ENCODE data around the gene LAMB4.

Gene LAMB4

DNA sequence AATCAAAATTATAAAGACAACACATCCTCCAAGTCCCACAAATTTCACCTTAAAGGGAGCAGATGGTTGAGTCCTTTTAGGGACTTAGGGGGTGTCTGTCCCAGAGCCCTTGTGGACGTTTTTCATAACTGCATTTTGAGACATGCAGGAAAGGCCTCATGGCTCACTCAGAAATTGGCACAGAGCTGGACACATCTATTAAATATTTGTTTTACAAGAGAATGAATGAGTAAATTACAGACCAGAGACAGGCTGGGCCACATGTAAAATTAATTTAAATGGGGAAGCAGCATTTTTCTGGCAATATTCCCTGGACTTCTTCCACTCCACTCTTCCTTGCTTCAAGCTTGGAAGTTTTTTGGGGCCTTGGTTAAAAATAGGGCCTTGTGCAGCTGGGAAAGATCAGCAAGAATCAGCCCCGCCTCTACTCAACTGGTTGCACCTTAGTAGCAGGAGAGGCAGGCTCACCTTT is 147.2 kb downstream of the LAMB4 start:
- DNase-seq = no peak

DNA sequence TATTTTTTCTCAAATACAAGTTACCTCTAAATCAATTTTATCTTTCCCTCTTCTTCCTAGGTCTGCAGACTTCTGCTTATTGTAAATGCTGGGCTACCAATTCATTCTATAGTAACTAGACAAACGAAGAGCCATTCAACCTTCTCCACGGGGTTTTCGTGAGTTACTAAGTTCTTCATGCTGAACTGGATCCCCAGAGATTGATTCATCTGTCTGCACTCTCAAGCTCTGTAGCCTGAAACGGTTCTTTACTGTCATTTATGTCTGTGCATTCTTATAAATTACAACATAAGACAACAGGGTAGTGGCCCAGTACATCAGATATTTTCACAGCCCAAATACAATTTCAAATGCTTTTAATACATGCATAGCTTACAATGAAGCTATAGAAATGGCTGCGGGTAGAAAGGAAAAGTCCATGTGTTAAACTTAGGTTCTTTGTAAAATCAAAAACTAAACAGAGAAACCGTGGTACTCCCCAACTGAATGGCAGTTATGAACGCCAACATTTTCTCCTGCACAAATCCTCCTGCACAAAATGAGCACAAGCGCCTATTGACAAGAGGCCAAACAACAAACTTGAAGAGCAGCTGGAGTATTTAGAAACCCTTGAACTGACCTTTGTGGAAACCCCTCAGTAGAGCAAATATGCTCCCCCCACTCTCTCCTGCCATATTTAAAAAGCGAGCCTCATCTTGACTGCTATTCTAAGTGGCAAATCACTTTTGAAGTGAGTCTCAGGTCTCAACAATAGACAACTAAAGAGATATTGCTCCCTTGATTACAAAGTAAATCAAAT is 147.9 kb downstream of the LAMB4 start:
- no peak for DNase-seq

DNA sequence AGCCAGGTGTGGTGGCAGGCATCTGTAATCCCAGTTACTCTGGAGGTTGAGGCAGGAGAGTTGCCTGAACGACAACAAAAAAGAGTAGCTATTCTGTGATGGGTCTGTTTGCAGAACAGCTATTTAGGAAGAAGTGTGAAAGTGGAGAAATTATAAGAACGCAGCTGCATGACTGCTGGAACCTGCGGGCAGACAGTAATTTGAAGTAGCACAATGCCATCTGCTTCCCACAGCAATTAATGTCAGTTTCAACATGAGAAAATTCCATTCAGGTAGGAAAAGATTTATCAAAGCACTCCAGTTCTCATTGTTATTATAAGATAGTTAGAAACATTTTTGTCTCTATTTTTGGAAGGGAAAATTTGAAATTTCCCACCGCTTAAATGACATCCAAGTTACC is 148.7 kb downstream of the LAMB4 start:
- DNase-seq = no peak

DNA sequence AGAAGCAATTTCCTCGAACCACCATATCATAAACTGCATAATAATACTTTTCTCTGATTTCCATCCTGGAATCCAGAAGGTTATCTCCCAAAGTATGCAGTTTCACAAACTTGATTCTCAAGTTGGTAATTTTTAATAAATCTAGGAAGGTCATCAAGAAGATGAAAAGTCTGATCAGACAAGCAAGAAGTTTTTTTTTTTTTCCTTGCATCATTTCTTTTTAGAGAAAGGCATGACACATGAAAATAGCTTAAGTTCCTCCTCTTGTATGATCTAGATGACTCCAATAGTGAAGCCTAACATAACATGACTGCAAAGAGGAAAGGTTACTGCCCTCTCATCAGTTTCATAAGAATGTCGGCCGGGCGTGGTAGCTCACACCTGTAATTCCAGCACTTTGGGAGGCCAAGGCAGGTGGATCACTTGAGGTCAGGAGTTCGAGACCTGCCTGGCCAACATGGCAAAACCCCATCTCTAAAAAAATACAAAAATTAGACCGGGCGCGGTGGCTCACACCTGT is 149.4 kb downstream of the LAMB4 start:
- DNase-seq = no peak

DNA sequence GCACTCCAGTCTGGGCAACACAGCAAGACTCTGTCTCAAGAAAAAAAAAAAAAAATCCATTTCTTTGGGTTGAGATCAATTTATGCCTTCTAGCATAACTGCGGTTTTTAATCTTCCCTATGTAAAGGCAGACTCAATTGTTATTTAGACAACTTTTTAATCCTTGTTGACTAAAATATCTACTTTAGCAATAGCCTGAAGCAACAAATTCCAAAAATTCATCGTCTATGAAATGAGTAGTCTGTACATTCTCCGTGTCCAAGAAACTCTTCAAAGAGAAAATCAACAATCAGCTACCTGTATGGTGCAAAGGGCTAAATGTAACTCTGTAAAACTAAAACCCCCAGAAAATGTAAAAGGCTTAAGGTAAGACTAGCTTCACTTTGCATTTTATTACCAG is 150.0 kb downstream of the LAMB4 start:
- no peak for DNase-seq

DNA sequence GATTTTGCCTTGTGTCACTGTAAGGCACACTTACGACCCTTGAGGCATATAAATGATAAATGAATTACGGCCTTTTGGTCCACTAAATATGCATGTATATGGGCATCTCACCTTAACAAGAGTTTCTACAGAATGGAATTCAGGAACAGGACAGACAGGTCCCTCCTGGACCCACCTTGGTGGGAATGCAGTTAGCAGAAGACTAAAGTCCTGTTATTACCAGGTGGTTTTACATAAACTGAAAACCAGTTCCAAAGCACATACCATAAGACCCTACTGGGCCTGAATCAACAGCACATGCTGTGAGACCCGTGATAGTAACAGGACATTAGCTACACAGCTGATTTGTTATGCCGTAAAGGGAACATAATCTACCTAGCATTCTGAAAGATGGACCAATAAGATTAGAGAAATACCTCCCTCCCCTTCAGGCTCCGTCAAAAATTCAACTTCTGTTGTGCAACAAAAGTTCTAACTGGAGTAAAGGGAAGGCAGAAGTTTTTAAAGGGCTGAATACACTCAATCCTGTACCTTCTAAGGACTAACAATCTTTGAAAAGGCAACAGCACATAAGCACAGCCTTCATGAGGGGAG is 151.2 kb downstream of the LAMB4 start:
- no peak for DNase-seq

DNA sequence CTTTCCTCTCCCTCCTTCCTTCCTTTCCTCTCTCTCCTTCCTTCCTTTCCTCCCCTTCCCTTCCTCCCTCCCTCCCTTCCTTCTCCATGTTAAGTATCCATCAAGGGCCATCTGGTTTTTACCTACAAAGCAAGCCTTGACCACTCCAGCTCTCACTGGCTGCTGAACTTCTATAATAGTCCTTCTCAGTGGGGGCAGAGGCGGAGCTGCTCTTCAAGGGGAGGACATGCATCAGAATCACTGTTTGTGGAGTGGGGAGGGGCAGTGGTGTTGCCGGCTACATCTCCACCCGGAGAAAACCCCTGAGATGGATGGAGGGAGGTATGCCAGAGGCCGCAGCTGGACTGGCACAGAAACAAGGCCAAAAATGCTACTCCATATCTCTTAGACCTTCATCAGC is 153.1 kb downstream of the LAMB4 start:
- DNase-seq = no peak

DNA sequence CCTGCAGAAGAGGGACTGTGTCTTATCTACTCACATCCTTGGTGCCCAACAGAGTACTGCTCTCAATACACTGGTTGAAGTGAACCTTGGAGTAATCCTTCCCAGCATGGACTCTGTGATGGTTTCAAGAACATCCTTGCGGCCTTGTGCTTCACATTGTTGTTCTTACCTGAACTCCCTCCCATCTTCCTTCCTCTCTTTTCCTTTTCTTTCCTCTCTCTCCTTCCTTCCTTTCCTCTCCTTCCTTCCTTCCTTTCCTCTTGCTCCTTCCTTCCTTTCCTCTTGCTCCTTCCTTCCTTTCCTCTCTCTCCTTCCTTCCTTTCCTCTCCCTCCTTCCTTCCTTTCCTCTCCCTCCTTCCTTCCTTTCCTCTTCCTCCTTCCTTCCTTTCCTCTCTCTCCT is 153.5 kb downstream of the LAMB4 start:
- no peak for DNase-seq

DNA sequence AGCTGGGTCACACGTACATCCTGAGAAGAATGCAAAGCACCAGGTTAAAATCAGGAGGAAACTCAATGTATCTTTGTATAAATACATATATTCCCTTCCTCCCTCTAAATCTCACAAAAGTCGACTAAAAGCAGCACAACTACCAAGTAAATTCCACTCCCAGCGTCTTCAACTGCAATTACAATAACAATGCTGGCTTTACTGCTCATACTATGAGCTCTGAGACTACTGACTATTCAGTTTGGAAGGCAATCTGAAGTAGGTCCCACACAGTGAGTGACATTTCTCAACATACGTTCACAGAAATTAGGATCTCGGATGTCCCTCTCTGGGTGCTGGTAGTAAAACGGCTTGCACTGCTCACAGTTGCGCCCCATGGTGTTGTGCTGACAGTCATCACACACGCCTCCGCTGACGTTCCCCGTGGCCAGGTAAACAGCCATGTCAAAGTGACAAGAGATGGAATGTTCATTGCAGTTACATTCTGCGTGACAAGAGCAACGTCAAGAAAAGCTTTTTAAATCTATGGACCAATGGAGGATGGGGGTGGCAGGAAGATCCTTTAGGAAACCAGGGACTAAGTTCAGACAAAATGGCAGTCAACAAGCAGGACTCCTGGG is 154.7 kb downstream of the LAMB4 start:
- DNase-seq = no peak

DNA sequence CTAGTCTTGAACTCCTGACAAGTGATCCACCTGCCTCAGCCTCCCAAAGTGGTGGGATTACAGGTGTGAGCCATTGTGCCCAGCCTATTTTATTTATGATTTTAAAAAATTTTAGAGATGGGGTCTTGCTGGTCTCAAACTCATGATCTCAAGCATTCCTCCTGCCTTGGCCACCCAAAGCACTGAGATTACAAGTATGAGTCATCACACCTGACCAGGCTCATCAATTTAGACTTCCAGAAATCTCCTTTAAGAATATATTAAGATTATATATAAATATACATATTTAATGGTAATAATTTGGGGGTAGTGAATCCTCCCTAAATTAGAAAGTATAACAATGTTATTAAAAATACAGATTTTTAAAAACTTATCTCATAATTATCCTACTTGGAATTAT is 156.3 kb downstream of the LAMB4 start:
- DNase-seq = no peak
